NT2/D1 (cell line): ENCODE measurements around the gene OGG1.

Experiments used
- DNase-seq: peaks from one replicate; pipeline ENCODE4 v3.0.0-alpha.2; 2011; ENCODE audit warnings: low read depth, low spot score
- H3K27me3 ChIP-seq: 2 replicates; pipeline ENCODE4 v1.6.0; 2011; ENCODE audit warnings: mild to moderate bottlenecking; ENCODE audit not compliant: insufficient read length, insufficient read depth
- H3K36me3 ChIP-seq: 2 replicates; pipeline ENCODE4 v1.6.1; 2011; ENCODE audit warnings: mild to moderate bottlenecking, low read length, mixed read lengths; ENCODE audit not compliant: insufficient read depth, insufficient read length
- H3K4me1 ChIP-seq: 2 replicates; pipeline ENCODE4 v1.5.1; 2011; ENCODE audit not compliant: insufficient read depth, insufficient read length
- H3K4me3 ChIP-seq: 2 replicates; pipeline ENCODE4 v1.5.1; 2011; ENCODE audit warnings: low read depth; ENCODE audit not compliant: insufficient read length
- H3K9ac ChIP-seq: 2 replicates; pipeline ENCODE4 v1.6.0; 2011; ENCODE audit warnings: low read depth; ENCODE audit not compliant: insufficient read length
- H3K9me3 ChIP-seq: 2 replicates; pipeline ENCODE4 v1.5.1; 2011; ENCODE audit warnings: mild to moderate bottlenecking, low read length; ENCODE audit not compliant: insufficient read depth
- SUZ12 ChIP-seq: IDR thresholded peaks from 2 replicates; pipeline ENCODE4 v1.6.1; 2011; ENCODE audit not compliant: insufficient read length, insufficient read depth; ENCODE audit errors: extremely low read depth
- YY1 ChIP-seq: IDR thresholded peaks from 2 replicates; pipeline ENCODE4 v1.6.1; 2011; ENCODE audit not compliant: insufficient read length, insufficient read depth
- ZNF274 ChIP-seq: IDR thresholded peaks from 2 replicates; pipeline ENCODE4 v1.6.1; 2011; ENCODE audit warnings: mild to moderate bottlenecking, low read depth, low read length

OGG1 gene

DNA sequence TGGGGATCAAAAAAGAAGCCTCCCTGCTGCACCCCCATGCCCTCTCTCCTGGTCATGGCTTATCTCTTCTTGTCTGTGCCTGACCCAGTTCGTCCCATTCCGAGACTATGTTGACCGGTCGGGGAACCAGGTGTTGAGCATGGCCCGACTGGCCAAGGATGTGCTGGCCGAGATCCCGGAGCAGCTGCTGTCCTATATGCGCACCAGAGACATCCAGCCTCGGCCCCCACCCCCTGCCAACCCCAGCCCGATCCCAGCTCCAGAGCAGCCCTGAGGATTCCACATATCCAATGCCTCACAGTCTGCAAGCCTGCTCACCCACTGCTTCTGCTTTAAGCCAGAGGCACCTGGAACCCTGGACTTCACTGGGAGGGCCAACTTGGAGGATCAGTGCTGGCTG is 20.3 kb upstream of the OGG1 start:
- no peak for TF ChIP-seq YY1
- no peak for TF ChIP-seq ZNF274
- TF ChIP-seq SUZ12: no peak
- no peaks in the 10 kb centered on the region for H3K9me3 ChIP-seq
- H3K36me3 ChIP-seq: peaks cover 18% of the 10 kb centered on the region
- no peaks in the 10 kb centered on the region for H3K27me3 ChIP-seq
- no peak for DNase-seq
- H3K9ac ChIP-seq: no peak overlapping the region
- no peak overlapping the region for H3K4me3 ChIP-seq
- H3K4me1 ChIP-seq: peaks cover 10% of the 10 kb centered on the region

DNA sequence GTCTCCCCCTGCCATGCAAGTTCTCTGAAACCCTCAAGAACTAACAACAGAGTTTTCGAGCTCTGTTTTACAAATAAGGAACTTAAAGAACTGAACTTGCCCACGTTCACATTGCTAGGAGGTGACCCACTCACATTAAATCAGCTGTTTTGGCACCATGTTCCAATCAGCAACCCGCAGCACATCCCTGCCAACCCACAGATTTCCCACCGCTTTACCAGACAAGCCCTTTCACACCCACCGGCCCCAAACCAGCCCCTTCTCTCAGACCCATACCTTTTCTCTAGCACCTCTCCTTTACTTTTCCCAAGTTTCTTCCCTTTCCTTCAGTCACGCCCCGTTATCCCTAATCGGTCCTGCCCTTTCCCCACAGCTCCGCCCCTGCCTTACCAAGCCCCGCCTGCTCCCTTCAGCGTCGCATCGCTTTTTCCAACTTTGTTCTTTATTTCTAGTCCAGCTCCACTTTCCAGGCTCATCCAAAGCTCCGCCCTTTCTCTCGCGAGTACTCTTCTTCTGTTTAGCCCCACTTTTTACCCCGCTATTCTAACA is 19.0 kb upstream of the OGG1 start:
- Histone ChIP-seq H3K36me3 (peaks cover 31% of the 10 kb centered on the region), H3K9ac (peak overlapping the region; percentile 62), H3K4me3 (peak overlapping the region; percentile 48), H3K27me3 (no peaks in the 10 kb centered on the region), H3K4me1 (peaks cover 10% of the 10 kb centered on the region), H3K9me3 (no peaks in the 10 kb centered on the region)
- TF ChIP-seq SUZ12 (no peak), ZNF274 (no peak), YY1 (no peak)
- no peak for DNase-seq

DNA sequence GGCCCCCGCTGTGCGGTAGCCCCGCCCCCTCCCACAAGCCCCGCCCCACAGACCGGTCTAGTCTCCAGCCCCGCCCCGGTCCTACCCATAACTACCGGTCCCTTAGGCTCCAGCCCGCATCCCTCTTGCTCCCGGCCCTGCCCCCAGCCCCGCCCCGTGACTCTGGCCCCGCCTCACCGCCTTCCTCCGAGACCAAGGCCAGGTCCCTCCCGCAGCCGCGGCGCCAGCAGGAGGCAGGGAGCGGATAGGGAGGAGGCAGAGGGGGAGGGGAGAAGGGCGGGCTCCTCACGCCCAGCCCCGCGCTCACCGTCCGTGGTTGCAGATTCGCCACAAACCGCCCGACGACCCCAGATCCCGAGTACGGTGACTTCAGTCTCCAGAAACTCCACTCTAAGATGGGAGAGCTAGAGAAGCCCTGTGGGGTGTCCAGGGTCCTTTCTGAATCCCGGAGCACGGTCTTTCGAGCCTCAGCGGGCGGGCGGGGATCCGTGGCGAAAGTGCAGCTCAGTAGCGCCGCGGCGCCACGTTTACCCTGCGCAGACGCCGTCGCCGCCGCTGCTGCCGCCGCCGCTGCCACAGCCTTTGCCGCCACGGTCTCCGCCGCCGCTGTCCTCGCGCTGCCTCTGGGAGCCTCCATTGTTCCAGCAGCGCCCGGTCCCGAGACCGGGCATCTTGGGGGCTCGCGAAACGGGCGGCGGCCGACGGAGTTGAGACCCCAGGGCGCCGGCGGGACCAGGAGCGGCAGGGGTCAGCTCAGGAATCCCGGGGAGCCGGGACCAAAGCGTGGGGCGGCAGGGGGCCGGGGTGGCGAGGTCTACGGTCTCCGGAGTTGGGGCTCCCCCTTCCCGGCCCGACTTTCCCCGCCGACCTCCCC is 18.3 kb upstream of the OGG1 start, which contains the start of gene BRPF1:
Gene BRPF1 (plus strand): TSS at position 530 of the 874 bp plus-strand sequence. CDS start 2,406 bp downstream, outside the sequence.
- Histone ChIP-seq H3K27me3 (no peaks in the 10 kb centered on the region), H3K4me1 (peaks cover 10% of the 10 kb centered on the region), H3K9me3 (no peaks in the 10 kb centered on the region), H3K36me3 (peaks cover 36% of the 10 kb centered on the region), H3K4me3 (peak within 1 kb of the TSS; percentile 87), H3K9ac (peak within 1 kb of the TSS; percentile 95)
- peak; percentile 99 for DNase-seq
- TF ChIP-seq ZNF274: no peak
- TF ChIP-seq YY1: no peak

DNA sequence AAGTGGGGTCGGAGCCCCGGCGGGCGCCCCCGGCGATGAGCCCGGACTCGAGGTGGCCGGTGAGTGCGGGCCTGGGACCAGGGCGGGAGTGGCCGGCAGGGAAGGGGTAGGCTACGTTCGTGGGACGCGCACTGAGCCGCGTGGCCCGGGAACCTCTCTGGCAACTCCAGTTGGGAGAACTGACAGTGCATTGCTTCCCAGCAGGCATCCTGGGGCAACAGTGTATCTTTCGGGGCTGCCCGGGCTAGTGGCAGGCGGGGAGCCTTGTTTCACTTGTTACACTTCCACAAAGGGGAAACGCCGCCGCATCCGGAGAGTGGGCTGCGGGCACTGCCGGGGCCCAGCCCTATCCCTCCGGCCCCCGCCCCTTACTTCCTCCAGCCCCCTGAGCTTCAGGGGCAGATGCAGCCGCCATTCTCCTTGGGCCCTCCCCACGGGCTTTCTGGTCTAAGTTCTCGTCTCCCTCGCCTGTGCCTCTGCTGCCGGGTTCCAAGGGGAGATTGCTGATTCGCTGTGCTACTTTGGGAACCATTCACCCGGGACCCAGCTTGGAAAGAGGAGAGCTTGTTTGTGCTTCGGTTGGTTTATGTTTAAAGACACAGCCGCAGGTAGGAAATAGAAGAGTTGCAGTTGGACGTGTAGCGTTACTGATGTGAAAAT is 17.5 kb upstream of the OGG1 start:
- Histone ChIP-seq H3K36me3 (peaks cover 44% of the 10 kb centered on the region), H3K4me3 (peak overlapping the region; percentile 87), H3K9me3 (no peaks in the 10 kb centered on the region), H3K27me3 (no peaks in the 10 kb centered on the region), H3K4me1 (peaks cover 7% of the 10 kb centered on the region), H3K9ac (peak overlapping the region; percentile 95)
- TF ChIP-seq YY1 (no peak), SUZ12 (no peak), ZNF274 (no peak)
- DNase-seq: no peak

DNA sequence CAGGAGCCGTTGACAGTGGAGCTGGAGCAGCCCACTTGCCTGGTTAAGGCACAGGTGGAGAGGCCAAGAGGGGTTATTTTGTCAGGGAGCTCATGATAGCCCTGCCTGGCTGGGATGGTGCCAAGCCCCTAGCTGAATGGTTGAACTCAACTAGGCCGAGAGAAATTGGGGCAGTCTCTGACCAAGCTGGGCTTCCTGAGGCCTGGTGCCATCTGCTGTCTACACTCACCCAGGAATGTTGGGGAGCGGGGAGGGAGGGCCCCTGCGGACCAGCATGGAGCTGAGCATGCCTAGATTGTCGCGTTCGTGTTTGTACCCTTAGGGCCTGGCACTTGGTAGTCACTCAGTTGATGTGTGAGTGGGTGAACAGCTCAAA is 17.0 kb upstream of the OGG1 start:
- Histone ChIP-seq H3K27me3 (no peaks in the 10 kb centered on the region), H3K9me3 (no peaks in the 10 kb centered on the region), H3K4me3 (peak overlapping the region; percentile 87), H3K4me1 (peaks cover 7% of the 10 kb centered on the region), H3K36me3 (peaks cover 49% of the 10 kb centered on the region), H3K9ac (peak overlapping the region; percentile 95)
- DNase-seq: no peak
- TF ChIP-seq SUZ12: no peak
- TF ChIP-seq YY1: no peak
- TF ChIP-seq ZNF274: no peak

DNA sequence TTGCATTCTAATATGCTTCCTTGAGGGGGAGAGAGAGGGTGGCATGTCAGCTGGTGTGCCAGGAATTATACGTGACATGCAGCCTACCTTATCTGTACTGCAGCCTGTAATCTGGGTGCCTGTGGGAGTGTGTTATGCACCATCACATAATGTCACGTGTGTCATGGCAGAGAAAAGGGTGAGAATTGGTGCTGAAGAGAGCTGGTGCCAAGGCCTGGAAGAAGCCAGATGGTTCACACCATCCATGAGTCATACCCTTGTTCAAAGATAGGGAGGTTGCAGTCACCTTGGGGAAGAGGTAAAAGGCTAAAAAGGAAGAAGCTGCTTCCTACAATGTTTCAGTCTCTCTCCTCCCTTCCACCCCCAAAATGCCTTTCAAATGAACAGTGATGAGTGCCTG is 12.9 kb upstream of the OGG1 start:
- no peaks in the 10 kb centered on the region for H3K9me3 ChIP-seq
- peaks cover 7% of the 10 kb centered on the region for H3K4me1 ChIP-seq
- H3K4me3 ChIP-seq: no peak overlapping the region
- H3K9ac ChIP-seq: no peak overlapping the region
- no peak for TF ChIP-seq SUZ12
- no peak for TF ChIP-seq YY1
- DNase-seq: no peak
- no peaks in the 10 kb centered on the region for H3K27me3 ChIP-seq
- H3K36me3 ChIP-seq: peaks cover 90% of the 10 kb centered on the region

DNA sequence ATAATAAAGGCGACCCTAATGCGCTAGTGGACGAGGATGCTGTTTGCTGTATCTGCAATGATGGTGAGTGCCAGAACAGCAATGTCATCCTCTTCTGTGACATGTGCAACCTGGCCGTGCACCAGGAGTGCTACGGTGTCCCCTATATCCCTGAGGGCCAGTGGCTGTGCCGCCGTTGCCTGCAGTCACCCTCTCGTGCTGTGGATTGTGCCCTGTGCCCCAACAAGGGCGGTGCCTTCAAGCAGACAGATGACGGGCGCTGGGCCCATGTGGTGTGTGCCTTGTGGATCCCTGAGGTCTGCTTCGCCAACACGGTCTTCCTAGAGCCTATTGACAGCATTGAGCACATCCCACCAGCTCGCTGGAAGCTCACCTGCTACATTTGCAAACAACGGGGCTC is 10.6 kb upstream of the OGG1 start:
- Histone ChIP-seq H3K4me1 (no peaks in the 10 kb centered on the region), H3K9me3 (no peaks in the 10 kb centered on the region), H3K27me3 (no peaks in the 10 kb centered on the region), H3K4me3 (no peak overlapping the region), H3K36me3 (peaks cover 98% of the 10 kb centered on the region), H3K9ac (no peak overlapping the region)
- no peak for DNase-seq
- TF ChIP-seq SUZ12: no peak
- TF ChIP-seq ZNF274: no peak
- TF ChIP-seq YY1: no peak
